Tibial nerve (tissue), 4 donors: Measurements from ENCODE around the gene PPP1R14B.

ENCODE experiments used
- CTCF ChIP-seq, 5 experiments: fragments of 200-600 bp in 3 of 5; fragments of 450-650 bp in 2 of 5; sonication (generic) in 3 of 5; IDR thresholded peaks; one replicate each; pipeline ENCODE4 v1.5.1; 2016 to 2019; ENCODE audit warnings: antibody characterized with exemption in 5 of 5, mild to moderate bottlenecking in 3 of 5, moderate library complexity in 2 of 5
- EP300 ChIP-seq, 2 donors: sonication (generic); formaldehyde crosslinking; IDR thresholded peaks; one replicate each; pipeline ENCODE4 v1.6.1; 2017; ENCODE audit warnings: antibody characterized with exemption in 2 of 2, mild to moderate bottlenecking in 1 of 2
- POLR2A ChIP-seq, 2 donors: fragments of 450-650 bp; IDR thresholded peaks; one replicate each; pipeline ENCODE4 v1.6.1; 2017; ENCODE audit warnings: antibody characterized with exemption in 2 of 2, mild to moderate bottlenecking in 2 of 2, moderate library complexity in 2 of 2

DNA sequence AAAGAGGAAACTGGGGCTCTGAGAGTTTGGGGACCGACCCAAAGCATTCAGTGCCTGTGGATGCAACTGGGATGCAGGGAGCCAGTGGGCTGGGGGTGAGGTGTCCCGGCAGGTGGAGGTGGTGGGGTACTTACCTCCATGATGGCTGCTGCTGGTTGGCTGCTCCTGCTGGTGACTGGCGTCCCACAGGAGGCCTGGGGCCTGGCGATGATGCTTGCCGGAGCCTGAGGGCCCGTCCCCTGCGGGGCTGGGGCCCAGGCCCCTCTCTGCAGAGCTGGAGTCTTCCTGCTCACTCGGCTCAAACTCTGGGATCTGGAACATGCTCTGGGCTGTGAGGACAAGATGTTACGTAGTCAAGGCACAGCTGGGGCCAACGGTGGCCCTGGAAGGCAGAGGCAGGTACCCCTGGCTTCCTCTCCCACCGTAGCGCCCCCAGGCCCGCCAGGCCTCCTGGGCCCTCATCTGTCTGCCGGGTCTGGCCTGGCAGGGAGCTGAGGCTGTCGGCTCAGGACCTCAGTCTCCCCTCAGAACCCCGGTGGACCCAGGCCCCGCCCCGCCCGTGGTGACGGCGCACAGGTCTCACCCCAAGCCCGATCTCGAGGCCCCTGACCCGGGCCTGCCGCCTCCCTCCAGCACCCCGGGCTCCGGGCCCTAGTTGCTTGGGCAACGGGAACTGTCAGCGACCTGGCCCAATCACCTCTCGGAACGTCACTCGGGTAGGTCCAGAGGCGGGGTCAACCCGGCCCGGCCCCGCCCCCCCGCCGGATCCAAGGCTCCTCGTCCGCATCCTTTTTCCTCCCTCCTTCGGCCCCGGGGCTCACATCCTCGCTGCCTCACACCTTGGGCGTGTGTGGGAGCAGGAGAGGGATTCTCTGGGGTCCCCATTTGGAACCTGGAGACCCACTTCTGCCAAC, 37.6 kb upstream of the PPP1R14B start, which contains the start of gene BAD:
- TF ChIP-seq POLR2A (IDR thresholded peaks at IDR 0.05) (peak; percentile 43 to 65), CTCF (IDR thresholded peaks at IDR 0.05) (no peak), EP300 (IDR thresholded peaks at IDR 0.05) (peak; percentile 24 to 92)
